GM21360 (cell line): ENCODE data around the gene ZDHHC11.
"Not testable (repeated sequence)": the region's sequence is repeated elsewhere in the genome, so short reads cannot be mapped to it uniquely, and the experiment has no call there.

Source experiments
- ATAC-seq: cut with Tn5 transposase; IDR thresholded peaks from one replicate; pipeline ENCODE4 v1.9.1; 2021; ENCODE audit warnings: mild to moderate bottlenecking, moderate library complexity; ENCODE audit not compliant: unreplicated experiment

The ZDHHC11 gene

GRCh38 chr5:880816-881550 is 30.2 kb upstream of the ZDHHC11 start:
- no peak for ATAC-seq

- not testable (repeated sequence) for ATAC-seq
Observed at GRCh38 chr5:878677-879076, 27.9 kb upstream of the ZDHHC11 start.

- no peak for ATAC-seq
Observed at GRCh38 chr5:878125-878524, 27.3 kb upstream of the ZDHHC11 start.

GRCh38 chr5:876398-877365 is 25.9 kb upstream of the ZDHHC11 start:
- ATAC-seq, result no peak

- ATAC-seq, result no peak
Observed at GRCh38 chr5:875931-876330, 25.1 kb upstream of the ZDHHC11 start.

GRCh38 chr5:873328-873727 is 22.5 kb upstream of the ZDHHC11 start:
- ATAC-seq, result no peak

GRCh38 chr5:872301-872700 is 21.5 kb upstream of the ZDHHC11 start:
- no peak for ATAC-seq

GRCh38 chr5:871596-872298 is 21.0 kb upstream of the ZDHHC11 start:
- no peak for ATAC-seq

GRCh38 chr5:870956-871355 is 20.2 kb upstream of the ZDHHC11 start:
- ATAC-seq, result no peak

GRCh38 chr5:868428-869135 is 17.8 kb upstream of the ZDHHC11 start:
- no peak for ATAC-seq

GRCh38 chr5:867300-867870 is 16.6 kb upstream of the ZDHHC11 start:
- ATAC-seq, result no peak

- no peak for ATAC-seq
Observed at GRCh38 chr5:865771-866170, 15.0 kb upstream of the ZDHHC11 start.

GRCh38 chr5:865168-865521 is 14.4 kb upstream of the ZDHHC11 start:
- ATAC-seq, result no peak

GRCh38 chr5:864492-865167 is 13.8 kb upstream of the ZDHHC11 start:
- ATAC-seq, result no peak

- no peak for ATAC-seq
Observed at GRCh38 chr5:863244-863805, 12.5 kb upstream of the ZDHHC11 start.

GRCh38 chr5:862367-863243 is 11.8 kb upstream of the ZDHHC11 start:
- no peak for ATAC-seq

GRCh38 chr5:861442-862366 is 10.9 kb upstream of the ZDHHC11 start:
- no peak for ATAC-seq
